CD4-positive, alpha-beta T cell treated with Interleukin-2 at 100 ng/mL for 4 hours (primary cell): ENCODE data around the gene RC3H1.
"Not testable (repeated sequence)": the region's sequence is repeated elsewhere in the genome, so short reads cannot be mapped to it uniquely, and the experiment has no call there.

Source experiments
- DNase-seq: peaks from one replicate; pipeline ENCODE4 v3.0.0-alpha.2; 2020; ENCODE audit warnings: low spot score

RC3H1 gene

DNA sequence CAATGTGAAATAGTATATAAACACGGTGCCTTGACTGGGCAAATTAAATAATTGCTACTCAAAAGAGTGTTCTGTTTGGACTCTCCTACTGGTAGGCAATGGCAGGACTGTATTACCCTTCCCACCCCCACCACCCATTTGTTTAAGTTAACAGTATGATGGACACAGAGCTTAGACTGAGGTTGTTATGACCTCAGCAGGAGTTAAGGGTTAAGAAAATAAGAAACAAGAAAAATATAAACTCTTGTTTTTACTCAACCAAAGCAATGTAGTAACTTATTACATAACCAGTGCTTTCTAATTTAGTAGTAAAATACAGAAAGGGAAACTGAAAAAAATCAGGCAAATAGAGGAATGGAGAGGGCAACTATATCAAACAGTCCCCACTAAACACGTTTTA, 85.1 kb downstream of the RC3H1 start:
- DNase-seq = no peak

DNA sequence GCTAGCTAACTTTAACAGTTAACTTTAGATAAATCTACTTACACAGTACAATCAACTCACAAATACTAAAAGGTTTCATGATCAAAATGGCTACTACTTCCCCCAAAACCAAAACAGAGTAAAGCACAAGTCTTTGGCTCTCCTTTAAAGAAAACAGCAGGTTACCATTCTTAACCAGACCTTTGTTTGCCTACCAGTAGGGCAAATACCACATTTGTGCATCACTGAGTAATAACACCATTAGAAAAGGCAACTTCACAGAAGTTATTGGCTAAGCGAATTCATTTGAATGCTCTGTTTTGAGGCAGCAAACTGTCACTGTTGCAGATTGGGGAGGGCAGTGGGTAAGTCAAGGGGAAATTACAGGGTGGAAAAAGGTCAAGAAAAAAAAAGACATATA, 87.7 kb downstream of the RC3H1 start:
- DNase-seq = no peak

DNA sequence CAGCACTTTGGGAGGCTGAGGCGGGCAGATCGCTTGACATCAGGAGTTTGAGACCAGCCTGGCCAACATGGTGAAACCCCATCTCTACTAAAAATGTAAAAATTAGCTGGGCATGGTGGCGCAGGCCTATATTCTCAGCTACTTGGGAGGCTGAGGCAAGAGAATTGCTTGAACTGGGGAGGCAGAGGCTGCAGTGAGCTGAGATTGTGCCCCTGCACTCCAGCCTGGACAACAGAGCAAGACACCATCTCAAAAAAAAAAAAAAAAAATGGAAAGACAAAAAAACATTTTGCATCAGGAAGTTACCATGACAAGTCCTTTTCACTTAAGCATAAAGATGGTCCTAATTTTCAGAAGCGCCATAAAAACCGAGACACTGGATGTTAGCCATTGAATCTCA, 91.6 kb downstream of the RC3H1 start:
- DNase-seq = not testable (repeated sequence)

DNA sequence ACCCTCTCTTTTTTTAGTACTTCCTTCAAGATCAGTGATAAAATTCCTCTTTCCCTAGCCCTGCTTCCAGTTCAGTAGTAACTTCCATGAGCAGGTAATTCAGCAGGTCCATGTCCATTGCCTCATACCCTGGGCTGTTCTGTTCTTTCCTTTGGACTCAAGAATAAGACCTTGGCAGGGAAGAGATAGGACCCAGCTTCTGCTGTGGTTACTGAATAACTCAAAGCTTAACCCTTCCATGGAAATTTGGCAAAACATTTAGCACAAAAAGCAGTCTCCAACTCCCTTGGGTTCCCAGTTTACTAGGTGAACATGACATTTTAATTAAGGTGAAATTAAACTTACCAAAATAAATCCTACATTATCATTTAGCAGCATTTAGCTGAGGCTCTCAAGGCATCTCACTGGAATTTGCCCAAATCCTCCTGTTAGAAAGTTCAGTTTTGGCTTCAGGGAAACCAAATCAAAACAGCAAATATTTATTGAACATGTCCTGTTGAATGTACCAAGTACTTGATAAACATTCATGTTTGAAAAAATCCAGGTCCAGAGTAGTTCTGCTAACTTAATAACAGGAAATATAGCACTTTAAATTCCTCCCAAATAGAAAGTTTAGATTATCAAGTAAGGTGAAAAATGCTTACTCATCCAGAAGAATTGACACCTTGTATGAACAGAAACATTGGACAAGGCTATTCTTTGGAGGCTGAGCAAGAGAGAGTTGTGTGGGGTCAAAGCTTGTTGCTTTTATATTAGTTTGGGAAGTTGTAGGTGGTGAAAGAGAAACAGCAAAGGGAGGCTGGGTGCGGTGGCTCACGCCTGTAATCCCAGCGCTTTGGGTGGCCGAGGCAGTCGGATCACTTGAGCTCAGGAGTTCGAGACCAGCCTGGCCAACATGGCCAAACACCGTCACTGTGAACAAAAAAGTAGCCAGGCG, 96.6 kb downstream of the RC3H1 start:
- no peak for DNase-seq

DNA sequence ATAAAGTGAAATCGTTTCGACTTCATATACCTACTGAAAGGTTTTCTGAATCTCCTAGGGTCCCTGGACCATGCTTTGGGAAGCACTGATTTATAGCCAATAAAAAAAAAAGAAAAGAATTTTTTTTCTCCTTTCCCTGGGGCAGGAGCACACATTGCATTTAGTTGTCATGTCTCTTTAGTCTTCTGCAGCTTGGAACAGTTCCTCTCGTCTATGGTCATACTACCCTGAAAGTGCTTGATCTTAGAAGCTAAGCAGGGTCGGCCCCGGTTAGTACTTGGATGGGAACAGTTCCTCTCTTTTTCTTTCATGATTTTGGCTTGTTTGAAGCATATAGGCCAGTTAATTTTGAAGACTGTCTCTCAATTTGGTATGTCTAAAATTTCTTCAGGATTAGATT, 101.3 kb downstream of the RC3H1 start:
- DNase-seq = no peak

DNA sequence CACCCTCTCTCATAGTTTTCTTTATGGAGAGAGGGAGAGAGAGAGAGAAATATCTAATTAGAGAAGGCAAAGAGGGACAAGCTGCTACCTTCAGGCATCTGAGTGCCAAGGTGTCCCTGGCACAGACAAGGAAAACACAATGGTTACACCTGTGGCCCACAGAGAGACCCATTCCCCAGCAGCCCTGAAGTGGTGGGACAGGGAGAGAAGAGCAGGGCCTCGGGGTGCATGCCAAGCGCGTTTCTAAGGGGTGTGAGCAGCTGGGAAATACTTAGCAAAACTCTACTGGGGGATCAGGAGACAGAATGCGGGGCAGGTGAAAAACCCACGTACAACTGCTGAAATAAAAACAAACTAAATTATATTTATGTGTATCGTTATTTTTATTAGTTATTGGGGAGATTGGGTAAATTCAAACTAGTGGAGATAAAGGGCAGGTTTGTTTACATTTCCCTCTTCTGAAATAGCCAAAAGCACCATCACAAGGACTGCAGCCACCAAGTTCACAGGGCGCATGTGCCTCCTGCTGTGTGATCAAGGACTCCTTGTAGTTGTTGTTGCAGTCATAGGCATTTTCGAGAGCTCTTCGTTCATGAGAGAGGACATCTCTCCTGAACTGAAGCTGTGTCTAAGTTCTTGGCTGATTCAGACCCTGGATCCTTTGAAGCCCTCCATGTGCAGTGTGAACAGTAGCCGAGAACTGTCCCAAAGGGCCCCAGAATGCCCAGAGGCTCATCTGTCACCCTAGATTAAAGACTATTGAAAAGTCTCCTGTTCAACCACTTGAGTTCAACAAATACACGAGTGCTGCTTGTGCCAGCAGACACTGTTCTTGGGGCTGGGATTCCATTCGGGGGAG, 104.3 kb downstream of the RC3H1 start:
- no peak for DNase-seq

DNA sequence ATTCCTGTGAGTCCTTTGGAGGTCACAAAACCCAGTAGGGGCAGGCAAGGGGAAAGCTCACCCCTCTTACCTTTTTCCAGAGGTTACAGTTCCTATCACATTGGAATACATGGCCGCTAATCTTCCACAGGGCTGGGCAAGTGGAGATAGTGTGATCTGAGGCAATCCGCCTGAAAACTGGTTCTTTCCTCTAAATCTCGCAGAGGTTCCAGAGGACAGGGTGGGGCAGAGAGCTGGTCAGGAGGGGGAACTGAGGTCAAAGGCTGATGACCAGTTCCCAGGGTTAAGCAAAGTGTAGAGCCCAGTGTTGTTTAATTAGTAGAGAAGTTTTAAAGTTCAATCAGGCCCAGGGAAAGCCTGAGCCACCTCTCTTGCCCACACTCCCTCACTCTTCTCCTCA, 105.0 kb downstream of the RC3H1 start, which contains the start of gene SERPINC1:
Gene SERPINC1 (minus strand): TSS at position 179 of the 400 bp plus-strand sequence. CDS start 68 bp downstream, at position 111.
- DNase-seq = no peak

DNA sequence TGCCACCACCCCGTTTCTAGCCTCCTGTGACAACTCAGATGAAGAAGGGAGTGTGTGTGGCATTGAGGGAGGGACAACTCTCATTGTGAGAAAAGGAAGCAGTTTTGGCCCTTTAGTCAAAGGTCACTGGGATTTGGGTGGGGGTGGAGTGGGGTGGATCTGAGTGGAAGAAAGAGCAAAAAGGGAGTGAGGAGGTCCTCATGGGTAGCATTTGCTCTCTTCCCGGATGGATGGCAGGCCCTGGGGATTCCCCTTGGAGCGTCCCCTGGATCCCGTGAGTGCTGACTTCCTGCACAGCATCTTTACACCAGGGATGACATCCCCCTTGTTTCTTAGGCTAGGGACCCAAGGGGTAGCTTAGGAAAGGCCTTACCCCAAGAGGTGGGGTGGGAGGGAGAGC, 105.5 kb downstream of the RC3H1 start:
- no peak for DNase-seq

DNA sequence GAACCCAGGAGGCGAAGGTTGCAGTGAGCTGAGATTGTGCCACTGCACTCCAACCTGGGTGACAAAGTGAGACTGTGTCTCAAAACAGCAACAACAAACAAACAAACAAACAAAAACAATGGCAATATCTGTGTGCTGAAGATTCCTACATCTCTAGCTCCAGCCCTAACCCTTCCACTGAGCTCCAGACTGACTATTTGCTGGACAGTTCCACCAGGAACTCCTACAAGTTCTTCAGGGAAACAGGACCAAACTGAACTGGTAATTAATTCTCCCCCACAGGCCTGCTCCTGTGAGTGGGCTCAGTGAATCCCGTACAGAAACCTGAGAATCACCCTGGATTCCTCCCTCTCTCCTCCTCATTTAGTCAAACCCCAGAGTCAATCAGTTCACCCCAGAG, 106.6 kb downstream of the RC3H1 start:
- DNase-seq = no peak

DNA sequence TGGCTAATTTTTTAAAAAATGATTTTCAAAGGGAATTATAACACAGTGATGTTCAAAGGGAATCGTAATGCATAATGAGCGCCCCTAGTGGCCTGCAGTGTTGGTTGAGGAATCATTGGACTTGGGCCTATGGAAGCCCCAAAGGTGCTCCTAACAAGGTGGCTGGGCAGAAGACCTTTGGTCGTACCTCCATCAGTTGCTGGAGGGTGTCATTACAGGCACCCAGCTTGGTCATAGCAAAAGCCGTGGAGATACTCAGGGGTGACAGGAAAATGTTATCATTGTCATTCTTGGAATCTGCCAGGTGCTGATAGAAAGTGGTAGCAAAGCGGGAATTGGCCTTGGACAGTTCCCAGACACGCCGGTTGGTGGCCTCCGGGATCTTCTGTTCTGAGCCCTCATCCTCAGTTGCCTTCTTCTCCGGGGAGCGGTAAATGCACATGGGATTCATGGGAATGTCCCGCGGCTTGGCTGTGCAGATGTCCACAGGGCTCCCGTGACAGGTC, 107.7 kb downstream of the RC3H1 start:
- peak; percentile 32 for DNase-seq

DNA sequence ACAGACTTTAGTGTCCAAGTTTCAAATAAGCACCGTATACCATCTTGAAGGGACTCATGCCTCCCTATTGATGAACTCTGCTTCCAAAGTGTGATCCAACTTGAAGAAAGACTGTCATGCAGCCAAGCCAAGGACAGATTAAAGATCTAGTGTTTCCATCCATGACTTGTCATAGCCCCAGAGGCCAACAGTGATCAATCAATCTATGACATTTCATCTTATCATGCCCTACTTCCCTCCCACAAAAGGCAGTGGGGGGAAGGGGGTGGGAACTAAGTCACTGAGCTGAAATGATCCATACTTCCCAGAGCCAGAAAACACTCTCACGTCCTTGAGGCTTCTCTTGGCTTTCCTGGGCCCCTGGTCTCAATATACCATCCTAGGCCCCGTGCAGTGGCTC, 109.0 kb downstream of the RC3H1 start:
- no peak for DNase-seq

DNA sequence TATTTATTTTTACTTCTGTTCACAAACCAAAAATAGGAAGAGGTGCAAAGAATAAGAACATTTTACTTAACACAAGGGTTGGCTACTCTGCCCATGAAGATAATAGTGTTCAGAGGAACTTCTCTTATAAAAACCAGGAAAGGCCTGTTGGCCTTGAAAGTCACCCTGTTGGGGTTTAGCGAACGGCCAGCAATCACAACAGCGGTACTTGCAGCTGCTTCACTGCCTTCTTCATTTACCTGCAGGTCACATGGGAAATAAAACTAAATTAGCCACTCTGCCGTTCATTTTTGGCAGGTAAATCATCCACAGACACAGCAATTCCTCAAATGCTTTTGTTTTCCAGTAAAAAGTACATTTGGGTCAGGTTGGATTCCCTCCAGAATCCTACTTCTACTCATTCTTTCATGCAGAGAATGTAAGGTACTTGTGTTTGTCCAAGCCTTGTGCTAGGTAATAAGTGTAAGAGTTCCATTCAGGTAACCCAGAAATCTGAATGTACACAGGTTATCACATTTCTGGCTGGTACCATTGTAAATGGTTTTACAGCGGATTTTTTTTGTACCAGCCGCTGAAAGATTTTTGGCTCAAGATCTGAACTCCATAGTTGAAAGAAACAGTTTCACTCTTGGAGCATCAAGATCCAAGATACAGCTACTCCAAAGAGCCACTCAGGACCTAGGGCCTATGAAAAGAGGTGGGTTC, 118.2 kb downstream of the RC3H1 start:
- no peak for DNase-seq

DNA sequence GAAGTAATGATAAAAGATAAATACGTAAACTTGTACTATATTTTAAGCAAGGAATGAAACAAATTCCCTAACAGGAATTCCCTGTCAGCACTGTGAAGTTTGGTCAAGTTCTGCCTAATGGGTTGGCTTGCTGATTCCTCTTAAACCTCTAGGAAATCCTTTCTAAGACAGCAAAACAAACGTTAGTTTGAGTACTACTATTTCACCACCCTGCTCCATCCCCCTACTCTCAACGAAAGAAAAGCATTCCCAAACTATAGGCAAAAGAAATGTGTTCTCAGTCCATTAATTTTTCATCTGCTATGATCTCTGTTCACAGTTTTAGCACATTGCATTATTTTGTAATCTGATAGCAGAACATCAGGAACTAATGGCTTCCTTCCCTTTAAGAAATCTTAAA, 121.2 kb downstream of the RC3H1 start:
- no peak for DNase-seq

DNA sequence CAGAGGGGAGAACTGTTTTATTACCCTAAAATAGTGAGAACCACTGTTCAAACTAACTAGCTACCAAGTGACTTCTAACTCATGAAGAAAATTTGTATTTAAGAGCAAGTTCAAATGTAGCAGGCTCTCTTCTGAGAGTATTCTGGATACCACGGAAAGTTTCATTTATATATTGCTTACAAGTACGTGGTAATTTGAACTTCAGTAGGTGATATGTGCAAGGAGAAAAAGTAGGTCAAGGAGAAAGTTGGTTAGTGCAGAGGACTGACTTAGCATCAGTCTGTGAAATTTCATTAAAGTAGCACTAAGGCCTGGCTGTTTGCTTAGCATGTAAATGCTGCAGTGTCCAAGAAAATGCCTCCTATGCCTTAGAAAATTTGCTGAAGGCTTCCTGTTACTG, 121.7 kb downstream of the RC3H1 start:
- DNase-seq = no peak

DNA sequence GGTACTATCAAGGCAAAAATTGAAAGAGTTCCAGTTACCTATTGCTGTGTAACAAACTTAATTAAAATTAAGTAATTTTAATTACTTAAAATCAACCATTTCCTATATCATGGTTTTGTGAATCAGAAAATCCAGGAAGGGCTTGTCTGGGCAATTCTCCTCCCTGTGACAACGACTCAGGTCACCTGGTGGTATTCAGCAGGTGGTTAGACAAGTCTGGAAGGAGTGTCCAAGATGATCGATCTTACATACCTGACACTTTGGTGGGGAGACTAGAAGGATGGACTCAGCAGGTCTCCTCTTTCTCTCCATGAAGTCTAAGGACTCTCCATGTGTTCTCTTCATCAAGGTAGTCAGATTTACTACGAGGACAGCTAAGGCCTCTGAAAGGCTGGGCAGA, 128.0 kb downstream of the RC3H1 start:
- no peak for DNase-seq

DNA sequence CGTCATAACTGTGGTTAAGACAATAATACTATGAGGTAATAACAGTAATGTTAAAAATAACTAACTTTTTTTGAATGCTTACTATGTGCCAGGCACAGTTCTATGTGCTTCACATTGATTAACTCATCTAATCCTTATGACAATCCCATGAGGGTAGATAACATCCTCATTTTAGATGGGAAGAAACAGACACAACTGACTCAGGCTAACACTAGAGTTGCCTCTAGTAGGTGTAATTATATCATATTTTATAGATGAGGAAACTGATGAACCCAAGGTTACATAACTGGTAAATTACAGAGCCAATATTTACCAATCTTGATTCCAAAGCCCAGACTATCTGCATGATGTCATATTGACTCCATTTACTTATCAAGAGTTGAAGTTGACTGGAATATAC, 128.5 kb downstream of the RC3H1 start:
- DNase-seq = no peak

DNA sequence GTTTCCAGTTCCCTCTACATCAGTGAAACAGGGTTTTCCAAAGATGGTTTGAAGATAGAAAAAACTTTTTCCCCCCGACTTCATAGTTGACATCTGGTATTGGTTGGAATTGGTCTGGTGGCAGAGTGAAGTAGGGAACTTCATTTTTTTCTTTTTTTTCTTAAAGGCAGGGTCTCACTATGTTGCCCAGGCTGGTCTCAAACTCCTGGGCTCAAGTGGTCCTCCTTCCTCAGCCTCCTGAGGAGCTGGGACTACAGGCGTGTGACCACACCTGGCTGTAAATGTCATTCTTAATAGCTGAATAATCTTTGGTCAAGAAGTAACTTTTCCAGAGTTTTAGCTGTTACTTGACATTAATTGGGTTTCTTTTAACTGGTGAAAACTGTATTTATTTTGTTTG, 132.3 kb downstream of the RC3H1 start:
- DNase-seq = no peak

DNA sequence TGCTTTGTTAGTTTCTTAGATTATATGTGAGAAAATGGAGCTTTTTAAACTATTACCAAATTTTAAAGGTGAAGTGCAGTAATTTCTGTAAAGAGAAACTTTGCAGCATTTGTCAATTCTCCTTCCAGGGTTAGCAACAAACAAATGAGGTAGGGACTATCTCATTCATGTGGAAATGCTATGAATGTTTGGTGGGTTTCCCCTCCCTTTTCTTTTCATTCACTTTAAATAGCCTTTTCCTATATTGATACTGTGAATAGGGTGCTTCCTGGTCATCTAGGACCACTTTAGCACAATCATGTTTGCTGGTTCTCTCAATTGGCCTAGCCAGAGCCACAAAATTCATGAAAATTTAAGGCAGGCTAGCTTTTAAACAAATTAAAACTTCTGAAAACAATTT, 133.4 kb downstream of the RC3H1 start:
- DNase-seq = no peak

DNA sequence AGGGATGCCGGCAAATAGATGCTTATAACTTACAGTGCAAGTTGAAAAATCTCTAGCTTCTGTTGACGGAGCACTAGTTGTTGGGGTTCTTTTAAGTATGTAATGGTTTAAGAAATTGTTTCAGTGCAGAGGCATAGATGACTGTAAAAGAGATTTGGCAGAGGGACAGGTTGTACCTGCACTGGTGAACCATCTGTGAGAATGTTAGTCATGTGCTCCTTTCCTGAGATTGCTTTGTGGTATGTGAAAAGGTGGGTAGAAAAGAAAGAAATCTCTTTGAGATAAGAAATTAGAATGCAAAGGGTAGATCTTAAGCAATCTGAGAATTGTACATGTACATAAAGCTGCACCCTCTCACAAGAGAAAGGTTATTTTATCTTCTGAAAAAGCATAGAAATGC, 134.5 kb downstream of the RC3H1 start:
- no peak for DNase-seq

DNA sequence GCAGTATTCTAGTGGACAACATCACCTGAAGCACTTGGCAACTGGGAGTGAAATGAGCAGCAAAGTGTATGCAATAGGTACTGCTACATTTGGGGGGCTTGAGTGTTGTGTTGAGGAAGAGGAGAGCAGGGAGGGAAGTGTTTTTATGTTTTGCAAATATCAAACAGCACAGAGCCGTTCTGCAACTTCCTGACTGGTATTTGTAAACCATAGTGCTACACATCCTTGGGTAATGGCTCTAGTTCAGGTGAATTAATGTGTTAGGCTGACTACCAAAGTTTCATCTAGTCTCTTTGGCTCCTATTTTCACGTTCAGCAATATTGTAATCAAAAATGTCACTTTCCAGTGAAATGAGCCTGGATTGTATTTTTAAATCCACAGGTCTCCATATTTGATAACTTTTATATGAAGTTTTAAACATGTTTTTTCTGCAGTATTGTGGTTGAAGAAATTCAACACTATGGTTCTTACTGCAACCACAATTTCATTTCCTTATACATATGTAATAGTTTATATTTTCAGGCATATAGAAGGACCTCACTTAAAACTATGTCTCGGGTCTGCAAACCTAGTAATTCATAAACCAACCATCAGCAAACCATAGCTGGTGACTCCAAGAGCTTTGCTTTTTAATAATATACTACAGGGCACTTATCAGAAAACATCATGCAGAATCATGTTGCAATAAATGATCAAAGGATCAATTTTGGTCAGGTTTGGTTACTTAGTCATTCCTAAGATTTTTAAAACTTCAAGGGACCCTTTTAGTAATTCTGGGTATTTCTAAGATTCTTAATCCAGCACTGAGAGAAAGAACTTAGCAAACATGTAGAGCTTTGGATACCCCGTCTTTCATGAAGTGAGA, 135.2 kb downstream of the RC3H1 start:
- DNase-seq = no peak

DNA sequence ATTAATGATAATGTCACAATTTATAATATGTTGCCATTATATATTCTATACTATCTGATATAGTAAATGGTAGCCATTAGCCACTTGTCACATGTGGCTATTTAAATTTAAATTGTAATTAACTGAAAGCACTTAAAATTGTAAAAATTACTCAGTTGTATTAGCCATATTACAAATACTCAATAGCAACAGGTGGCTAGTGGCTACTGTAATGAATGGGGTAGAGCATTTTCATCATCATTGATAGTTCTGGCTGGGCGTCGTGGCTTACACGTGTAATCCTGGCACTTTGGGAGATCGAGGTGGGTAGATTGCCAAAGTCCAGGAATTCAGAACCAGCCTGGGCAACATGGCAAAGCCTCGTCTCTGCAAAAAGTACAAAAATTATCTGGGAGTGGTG, 137.5 kb downstream of the RC3H1 start:
- no peak for DNase-seq
